ENCODE data around the gene EXOC3. TPM values are rescaled to one million over a fixed set of nuclear protein-coding genes. Genes with fewer than 3 reads are reported as not detected.

The EXOC3 gene
- total and polyA plus RNA-seq, 2 of the 8 experiments (the other 6 are each of a cell fraction or from before 2014, with no cell fraction given): 14.4 to 30.0 TPM

DNA sequence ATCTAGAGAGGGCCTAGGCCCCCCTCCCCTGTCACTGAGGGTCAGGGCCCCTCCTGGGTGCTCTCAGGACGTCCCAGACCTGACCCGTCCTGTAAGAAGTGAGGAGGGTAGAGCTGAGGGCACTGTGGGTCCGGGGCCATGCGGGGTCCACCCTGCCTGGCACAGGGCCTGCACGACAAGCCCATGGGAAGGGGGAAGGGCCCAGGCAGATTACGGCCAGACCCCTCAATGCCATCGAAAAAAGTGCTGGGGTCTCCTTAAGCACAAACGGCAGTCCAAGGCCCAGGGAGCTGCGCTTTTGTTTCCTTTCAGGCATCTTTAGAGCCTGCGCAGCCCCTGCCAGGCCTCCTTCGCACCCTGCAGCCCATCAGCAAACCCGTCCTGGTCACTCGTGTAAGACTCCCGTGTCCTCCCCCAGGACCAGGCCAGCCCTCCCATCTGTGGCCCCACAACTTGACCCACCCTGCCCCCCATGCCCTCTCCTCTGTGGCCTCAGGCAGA is 4.4 kb upstream of the EXOC3 start:
- Histone ChIP-seq H3K9me3 (ENCODE audit: insufficient read depth in 2 of 2, low read depth in 1 of 2, low read length in 1 of 2) (no peaks in the 10 kb centered on the region), H2BK20ac (ENCODE audit: low read length) (no peak overlapping the region), H3K23me2 (ENCODE audit: low read depth, low read length) (peaks cover 10% of the 10 kb centered on the region; the same call in 1 of the 2 replicates), H3K23ac (ENCODE audit: insufficient read length) (no peak overlapping the region), H3K79me2 (ENCODE audit: control insufficient read depth in 1 of 2, insufficient read depth in 2 of 2, low read length in 2 of 2) (peaks cover 0 to 4% of the 10 kb centered on the region in 2 experiments; a peak in 1 of 4 replicates), H4K5ac (ENCODE audit: insufficient read length, low read depth, low read length) (no peak overlapping the region), H2BK120ac (replicated peaks; ENCODE audit: low read depth, low read length) (no peak overlapping the region), H2BK12ac (ENCODE audit: low read depth, low read length) (no peak overlapping the region), H3K18ac (ENCODE audit: extremely low read depth, low read length) (no peak overlapping the region), H3K79me1 (ENCODE audit: low read depth, low read length) (peaks cover 2% of the 10 kb centered on the region; the same call in 1 of the 2 replicates), H3K4me2 (ENCODE audit: insufficient read depth in 1 of 2, low read depth in 2 of 2, low read length in 2 of 2) (no peak overlapping the region), H3K56ac (replicated peaks; ENCODE audit: insufficient read length, low read depth, low read length) (no peak overlapping the region), H2BK15ac (ENCODE audit: low read length) (no peak overlapping the region), H3K14ac (ENCODE audit: insufficient read length) (no peak overlapping the region), H2AFZ (ENCODE audit: low read length) (no peak overlapping the region), H2AK5ac (ENCODE audit: low read depth, low read length) (no peak overlapping the region), H3K4me1 (replicated peaks in 1 of 4; ENCODE audit: control insufficient read depth in 3 of 4, insufficient read depth in 4 of 4, low read length in 3 of 4) (peaks cover 0 to 6% (median 5%) of the 10 kb centered on the region in 4 experiments; a peak in 4 of 7 replicates), H3K4me3 (ENCODE audit: extremely low read depth in 1 of 4, insufficient read depth in 2 of 4, low read depth in 3 of 4, low read length in 4 of 4) (no peak overlapping the region), H4K8ac (ENCODE audit: extremely low read depth, insufficient read depth, low read length) (no peak overlapping the region), H3K27ac (ENCODE audit: low read depth, low read length) (no peak overlapping the region), H4K20me1 (replicated peaks in 1 of 2; ENCODE audit: control insufficient read depth in 1 of 2, insufficient read depth in 2 of 2, low read length in 2 of 2) (peaks cover 0 to 5% of the 10 kb centered on the region in 2 experiments), H3K4ac (replicated peaks; ENCODE audit: insufficient read length, low read depth, low read length) (no peak overlapping the region), H4K91ac (replicated peaks; ENCODE audit: insufficient read length, low read length) (no peak overlapping the region), H3K36me3 (ENCODE audit: control insufficient read depth in 2 of 4, insufficient read depth in 4 of 4, low read length in 3 of 4) (no peaks in the 10 kb centered on the region), H3K27me3 (replicated peaks in 1 of 4; ENCODE audit: control insufficient read depth in 3 of 4, extremely low read depth in 1 of 4, insufficient read depth in 3 of 4, low read length in 3 of 4) (no peaks in the 10 kb centered on the region), H2BK5ac (ENCODE audit: low read depth, low read length) (no peak overlapping the region), H3K9ac (replicated peaks in 1 of 4; ENCODE audit: extremely low read depth in 1 of 4, low read depth in 3 of 4, low read length in 3 of 4) (no peak overlapping the region)
- ChIA-PET POLR2A (ENCODE audit: partially characterized antibody) (interaction anchor here (0.5 kb wide), 1 partner anchor 41 kb away, joined by 3 read pairs; no protein-coding TSS in a partner anchor), CTCF (ENCODE audit: partially characterized antibody) (interaction anchor here (0.6 to 2.0 kb wide), 7 partner anchors 8 to 121 kb away, joined by 3 to 9 read pairs (median 4); partner anchors contain the start of gene AHRR)
- TF ChIP-seq GTF2F1 (IDR thresholded peaks at IDR 0.05; ENCODE audit: borderline replicate concordance, low read depth, low read length) (no peak), SIN3A (conservative IDR thresholded peaks at IDR 0.05 in 1 of 2, IDR thresholded peaks at IDR 0.05 in 1 of 2; ENCODE audit: low read depth in 1 of 2, low read length in 2 of 2) (no peak), KDM5A (IDR thresholded peaks at IDR 0.05; ENCODE audit: low read length) (no peak), RXRA (IDR thresholded peaks at IDR 0.05; ENCODE audit: insufficient read depth, low read depth, low read length) (no peak), ATF3 (IDR thresholded peaks at IDR 0.05; ENCODE audit: insufficient read depth, low read depth, low read length) (no peak), CHD1 (IDR thresholded peaks at IDR 0.05; ENCODE audit: low read depth, low read length) (no peak), JUN (IDR thresholded peaks at IDR 0.05; ENCODE audit: low read depth, low read length) (no peak)
- FAIRE-seq (no peak), DNase-seq (ENCODE audit: low read depth in 1 of 2, low spot score in 2 of 2) (no peak)
- WGBS, 2 experiments (ENCODE audit: extremely low coverage in 1 of 2, insufficient coverage in 1 of 2, insufficient read length in 1 of 2, insufficient replicate concordance in 2 of 2, low coverage in 1 of 2, low lambda C conversion rate in 2 of 2, missing lambda C conversion rate in 1 of 2): 78% methylated on average over 10 of the region's 14 CpGs; no CpG with 5 or more reads in 1 of the 2 experiments
